ENCODE results near the gene IL19.

IL19 gene

GRCh38 chr1:206824331-206824730, 53.8 kb downstream of the IL19 start:
- in situ Hi-C loops (cut with MboI; ENCODE audit: low sequenced_read_pairs), result no loop called here

- in situ Hi-C loops (cut with MboI; ENCODE audit: low sequenced_read_pairs), result no loop called here
Measured at GRCh38 chr1:206826394-206826793, 55.8 kb downstream of the IL19 start.

GRCh38 chr1:206828061-206828460, 57.5 kb downstream of the IL19 start:
- in situ Hi-C loops (cut with MboI; ENCODE audit: low sequenced_read_pairs), result no loop called here

- in situ Hi-C loops (cut with MboI; ENCODE audit: low sequenced_read_pairs), result no loop called here
Measured at GRCh38 chr1:206828765-206829164, 58.2 kb downstream of the IL19 start.

GRCh38 chr1:206829282-206829681, 58.7 kb downstream of the IL19 start:
- in situ Hi-C loops (cut with MboI; ENCODE audit: low sequenced_read_pairs), result no loop called here

GRCh38 chr1:206829875-206830274, 59.3 kb downstream of the IL19 start:
- in situ Hi-C loops (cut with MboI; ENCODE audit: low sequenced_read_pairs), result no loop called here

- in situ Hi-C loops (cut with MboI; ENCODE audit: low sequenced_read_pairs), result no loop called here
Measured at GRCh38 chr1:206831650-206832049, 61.1 kb downstream of the IL19 start.

GRCh38 chr1:206832352-206832880, 61.8 kb downstream of the IL19 start:
- in situ Hi-C loops (cut with MboI; ENCODE audit: low sequenced_read_pairs), result no loop called here

- in situ Hi-C loops (cut with MboI; ENCODE audit: low sequenced_read_pairs), result no loop called here
Measured at GRCh38 chr1:206833106-206833680, 62.6 kb downstream of the IL19 start.

GRCh38 chr1:206833801-206834200, 63.2 kb downstream of the IL19 start:
- in situ Hi-C loops (cut with MboI; ENCODE audit: low sequenced_read_pairs), result no loop called here

- in situ Hi-C loops (cut with MboI; ENCODE audit: low sequenced_read_pairs), result no loop called here
Measured at GRCh38 chr1:206834217-206834616, 63.6 kb downstream of the IL19 start.

GRCh38 chr1:206834711-206835110, 64.1 kb downstream of the IL19 start:
- in situ Hi-C loops (cut with MboI; ENCODE audit: low sequenced_read_pairs), result no loop called here

GRCh38 chr1:206835186-206835585, 64.6 kb downstream of the IL19 start:
- in situ Hi-C loops (cut with MboI; ENCODE audit: low sequenced_read_pairs), result no loop called here

GRCh38 chr1:206836111-206836510, 65.5 kb downstream of the IL19 start:
- in situ Hi-C loops (cut with MboI; ENCODE audit: low sequenced_read_pairs), result no loop called here

- in situ Hi-C loops (cut with MboI; ENCODE audit: low sequenced_read_pairs), result no loop called here
Measured at GRCh38 chr1:206839006-206839560, 68.5 kb downstream of the IL19 start.

GRCh38 chr1:206839857-206840256, 69.3 kb downstream of the IL19 start:
- in situ Hi-C loops (cut with MboI; ENCODE audit: low sequenced_read_pairs), result no loop called here

GRCh38 chr1:206841609-206842323, 71.2 kb downstream of the IL19 start:
- in situ Hi-C loops (cut with MboI; ENCODE audit: low sequenced_read_pairs), result no loop called here

GRCh38 chr1:206842854-206843253, 72.3 kb downstream of the IL19 start:
- in situ Hi-C loops (cut with MboI; ENCODE audit: low sequenced_read_pairs), result no loop called here

GRCh38 chr1:206843626-206844025, 73.1 kb downstream of the IL19 start:
- in situ Hi-C loops (cut with MboI; ENCODE audit: low sequenced_read_pairs), result no loop called here

- in situ Hi-C loops (cut with MboI; ENCODE audit: low sequenced_read_pairs), result no loop called here
Measured at GRCh38 chr1:206846487-206846886, 75.9 kb downstream of the IL19 start.

- in situ Hi-C loops (cut with MboI; ENCODE audit: low sequenced_read_pairs), result no loop called here
Measured at GRCh38 chr1:206847337-206847834, 76.8 kb downstream of the IL19 start.

GRCh38 chr1:206847946-206848345, 77.4 kb downstream of the IL19 start:
- in situ Hi-C loops (cut with MboI; ENCODE audit: low sequenced_read_pairs), result no loop called here
